GM21723 (cell line): ENCODE data around the gene PSMC4.

Experiments
- ATAC-seq: cut with Tn5 transposase; IDR thresholded peaks from one replicate; pipeline ENCODE4 v1.9.1; 2021; ENCODE audit warnings: mild to moderate bottlenecking, moderate library complexity; ENCODE audit not compliant: unreplicated experiment

The PSMC4 gene

DNA sequence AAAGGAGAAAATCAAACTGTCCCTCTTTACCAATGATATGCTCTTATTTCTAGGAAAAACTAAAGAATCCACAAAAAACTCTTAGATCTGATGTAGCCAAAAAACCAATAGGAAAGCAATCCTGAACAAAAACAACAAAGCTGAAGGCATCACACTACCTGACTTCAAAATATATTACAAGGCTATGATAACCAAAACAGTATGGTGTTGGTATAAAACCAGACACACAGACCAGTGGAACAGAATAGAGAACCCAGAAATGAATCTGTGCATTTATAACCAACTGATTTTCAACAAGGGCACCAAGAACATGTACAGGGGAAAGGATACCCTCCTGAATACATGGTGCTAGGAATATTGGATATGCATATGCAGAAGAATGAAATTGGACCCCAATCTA lies 16.2 kb downstream of the PSMC4 start:
- no peak for ATAC-seq

DNA sequence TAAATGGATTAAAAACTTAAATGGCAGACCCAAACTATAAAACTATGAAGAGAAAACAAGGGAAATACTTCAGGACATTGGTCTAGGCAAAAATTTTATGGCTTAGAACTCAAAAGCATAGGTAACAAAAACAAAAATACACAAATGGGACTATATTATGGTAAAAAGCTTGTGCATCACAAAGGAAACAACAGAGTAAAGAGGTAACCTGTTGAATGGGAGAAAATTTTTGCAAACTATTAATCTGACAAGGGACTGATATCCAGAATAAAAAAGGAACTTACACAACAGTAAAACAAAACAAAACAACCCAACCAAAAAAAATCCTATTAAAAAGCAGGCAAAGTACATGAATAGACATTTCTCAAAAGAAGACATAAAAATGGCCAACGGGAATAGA lies 16.6 kb downstream of the PSMC4 start:
- ATAC-seq = no peak

DNA sequence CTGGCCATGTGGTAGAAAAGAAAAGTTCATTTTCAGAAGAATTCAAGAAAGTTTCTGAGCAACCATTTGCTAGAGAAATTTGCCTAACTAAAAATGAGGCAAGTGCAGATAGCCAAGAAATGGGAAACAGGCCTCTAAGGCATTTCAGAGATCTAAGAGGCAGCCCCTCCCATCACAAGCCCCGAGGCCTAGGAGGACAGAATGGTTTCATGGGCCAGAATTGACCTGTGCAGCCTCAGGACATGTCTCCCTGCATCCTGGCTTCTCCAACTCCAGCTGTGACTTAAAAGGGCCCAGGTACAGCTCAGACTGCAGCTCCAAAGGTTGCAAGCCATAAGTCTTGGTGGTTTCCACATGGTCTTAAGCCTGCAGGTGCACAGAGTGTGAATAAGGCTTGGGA lies 22.6 kb downstream of the PSMC4 start:
- no peak for ATAC-seq

DNA sequence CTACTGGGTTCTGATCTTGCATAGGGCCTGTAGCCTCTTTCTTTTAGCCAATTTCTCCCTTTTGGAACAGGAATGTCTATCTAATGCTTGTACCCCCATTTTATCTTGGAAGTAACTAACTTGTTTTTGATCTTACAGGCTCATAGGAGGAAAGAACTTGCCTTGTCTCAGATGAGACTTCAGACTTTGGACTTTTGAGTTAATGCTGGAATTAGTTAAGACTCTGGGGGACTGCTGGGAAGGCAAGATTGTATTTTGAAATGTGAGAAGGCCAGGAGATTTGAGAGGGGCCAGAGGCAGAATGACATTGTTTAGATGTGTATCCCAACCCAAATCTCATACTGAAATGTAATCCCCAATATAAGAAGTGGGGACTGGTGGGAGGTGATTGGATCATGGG lies 23.4 kb downstream of the PSMC4 start:
- ATAC-seq = no peak

- no peak for ATAC-seq
These were observed 24.8 kb downstream of the PSMC4 start for GRCh38 chr19:39995794-39996193.

DNA sequence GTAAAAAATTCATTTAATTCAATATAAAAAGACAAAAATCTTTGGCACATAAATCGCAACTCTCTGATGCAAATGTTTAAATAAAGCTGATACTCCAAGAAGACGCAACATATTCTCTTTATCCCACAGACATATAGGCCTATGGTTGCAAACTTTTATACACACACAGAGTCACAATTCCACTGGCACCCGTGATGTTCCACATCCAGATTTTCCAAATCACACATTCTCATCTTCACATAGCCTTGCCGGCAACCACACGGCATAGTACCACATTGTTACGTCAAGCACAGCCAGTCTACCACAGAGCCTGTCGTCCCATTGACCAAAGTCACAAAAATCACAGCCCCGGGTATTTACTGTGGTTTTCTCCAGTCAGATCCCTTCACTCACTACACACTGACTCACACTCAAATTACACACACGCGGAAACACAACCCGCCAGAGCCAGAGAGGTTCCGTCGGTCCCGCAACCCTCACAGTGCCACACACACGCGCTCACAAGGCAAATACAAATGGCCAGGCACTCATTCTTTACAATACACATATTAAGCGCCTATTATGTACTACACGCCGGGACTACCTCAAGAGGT lies 25.3 kb downstream of the PSMC4 start:
- ATAC-seq = peak; percentile 36

- peak; percentile 86 for ATAC-seq
These were observed 26.1 kb downstream of the PSMC4 start, which contains the start of gene ZNF546 for GRCh38 chr19:39996811-39997637. Gene ZNF546, plus strand, starts transcription at chr19:39997060. Its CDS starts 1,267 bp downstream, at chr19:39998327.

- ATAC-seq = no peak
These were observed 26.8 kb downstream of the PSMC4 start for GRCh38 chr19:39997638-39998216.

- no peak for ATAC-seq
These were observed 27.5 kb downstream of the PSMC4 start for GRCh38 chr19:39998501-39998900.

GRCh38 chr19:40005691-40006272 lies 34.8 kb downstream of the PSMC4 start:
- no peak for ATAC-seq

- ATAC-seq = no peak
These were observed 35.3 kb downstream of the PSMC4 start for GRCh38 chr19:40006273-40006691.

DNA sequence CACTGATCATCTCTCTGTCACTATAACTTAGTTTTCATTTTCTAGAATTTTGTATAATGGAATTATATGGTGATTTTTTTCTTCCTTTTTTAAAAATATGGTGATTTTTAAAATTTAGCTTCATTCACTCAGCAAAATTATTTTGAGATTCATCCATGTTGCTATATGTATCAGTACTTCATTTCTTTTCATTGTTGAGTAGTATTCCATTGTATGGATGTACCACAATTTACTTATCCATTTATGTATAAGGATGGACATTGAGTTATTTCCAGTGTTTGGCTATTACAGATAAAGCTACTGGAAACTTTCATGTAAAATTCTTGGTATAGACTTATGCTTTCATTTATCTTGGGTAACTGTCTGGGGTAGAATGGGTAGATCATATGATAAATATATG lies 38.7 kb downstream of the PSMC4 start:
- no peak for ATAC-seq

DNA sequence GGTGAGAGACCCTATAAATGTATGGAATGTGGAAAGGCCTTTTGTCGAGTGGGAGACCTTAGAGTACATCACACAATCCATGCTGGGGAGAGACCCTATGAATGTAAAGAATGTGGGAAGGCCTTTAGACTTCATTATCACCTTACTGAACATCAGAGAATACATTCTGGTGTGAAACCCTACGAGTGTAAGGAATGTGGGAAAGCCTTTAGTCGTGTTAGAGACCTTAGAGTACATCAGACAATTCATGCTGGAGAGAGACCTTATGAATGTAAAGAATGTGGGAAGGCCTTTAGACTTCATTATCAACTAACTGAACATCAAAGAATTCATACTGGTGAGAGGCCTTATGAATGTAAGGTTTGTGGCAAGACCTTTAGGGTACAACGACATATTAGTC lies 43.0 kb downstream of the PSMC4 start:
- no peak for ATAC-seq

DNA sequence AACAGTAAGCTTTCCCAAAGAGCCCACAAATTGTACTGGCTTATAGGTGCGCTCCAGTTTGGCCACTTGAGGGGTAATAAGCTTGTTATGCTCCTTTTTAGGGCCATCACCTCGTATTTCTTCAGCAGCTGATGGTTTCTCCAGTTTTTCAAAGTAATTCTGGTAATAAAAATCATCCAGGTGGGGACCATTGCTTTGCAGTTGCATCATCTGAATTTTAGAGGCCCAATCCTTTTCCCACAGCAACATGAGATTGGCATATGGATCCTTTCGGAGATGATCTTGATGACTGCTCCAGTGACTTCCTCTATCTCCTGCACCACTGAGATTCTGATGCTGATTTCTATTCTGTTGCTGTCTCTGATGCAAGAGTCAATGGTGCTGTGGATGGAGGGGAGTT lies 53.0 kb downstream of the PSMC4 start:
- ATAC-seq = no peak

DNA sequence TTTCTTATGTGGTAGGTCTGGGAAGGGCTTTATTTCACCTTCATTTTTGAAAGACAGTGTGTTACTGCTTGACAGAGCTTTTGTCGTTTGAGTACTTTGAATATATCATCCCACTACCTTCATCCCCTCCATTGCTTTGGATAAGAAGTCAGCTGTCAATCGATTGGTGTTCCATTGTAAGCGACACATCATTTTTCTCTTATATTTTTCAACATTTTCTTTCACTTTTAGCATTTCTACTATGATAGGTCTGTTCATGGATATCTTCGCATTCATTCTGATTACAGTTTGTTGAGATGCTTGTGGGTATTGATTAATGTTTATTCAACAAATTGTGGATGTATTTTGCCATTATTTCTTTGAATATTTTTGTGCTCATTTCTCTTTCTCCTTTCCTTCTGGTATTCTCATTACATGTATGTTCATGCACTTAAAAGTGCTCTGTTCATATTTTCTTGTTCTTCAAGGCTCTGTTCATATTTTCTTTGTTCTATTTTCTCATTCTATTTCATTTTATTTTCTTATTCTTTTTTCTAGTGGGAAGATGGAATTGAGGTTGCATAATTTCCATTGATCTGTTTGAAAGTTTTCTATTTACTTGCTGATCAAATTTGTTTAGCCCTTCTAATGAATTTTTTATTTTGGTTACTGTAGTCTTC lies 55.1 kb downstream of the PSMC4 start:
- no peak for ATAC-seq

- ATAC-seq = no peak
These were observed 55.6 kb downstream of the PSMC4 start for GRCh38 chr19:40026597-40026970.
